GM19395 (cell line): Measurements from ENCODE around the gene THSD4.
"Not testable (repeated sequence)": the region's sequence is repeated elsewhere in the genome, so short reads cannot be mapped to it uniquely, and the experiment has no call there.

Source experiments
- ATAC-seq: cut with Tn5 transposase; IDR thresholded peaks from one replicate; pipeline ENCODE4 v1.9.1; 2021; ENCODE audit warnings: mild to moderate bottlenecking, moderate library complexity; ENCODE audit not compliant: unreplicated experiment

Gene THSD4

GRCh38 chr15:71252044-71252739 lies 136.9 kb downstream of the THSD4 start:
- no peak for ATAC-seq

- no peak for ATAC-seq
Observed at GRCh38 chr15:71252740-71253047, 137.4 kb downstream of the THSD4 start.

GRCh38 chr15:71254491-71254890 lies 139.2 kb downstream of the THSD4 start:
- no peak for ATAC-seq

- no peak for ATAC-seq
Observed at GRCh38 chr15:71256934-71257664, 141.8 kb downstream of the THSD4 start.

GRCh38 chr15:71259866-71260265 lies 144.6 kb downstream of the THSD4 start:
- no peak for ATAC-seq

GRCh38 chr15:71261418-71261817 lies 146.1 kb downstream of the THSD4 start:
- no peak for ATAC-seq

- ATAC-seq = no peak
Observed at GRCh38 chr15:71261909-71262308, 146.6 kb downstream of the THSD4 start.

- no peak for ATAC-seq
Observed at GRCh38 chr15:71262599-71262998, 147.3 kb downstream of the THSD4 start.

GRCh38 chr15:71265606-71266005 lies 150.3 kb downstream of the THSD4 start:
- not testable (repeated sequence) for ATAC-seq

GRCh38 chr15:71271327-71271726 lies 156.1 kb downstream of the THSD4 start:
- no peak for ATAC-seq

- no peak for ATAC-seq
Observed at GRCh38 chr15:71272932-71273331, 157.7 kb downstream of the THSD4 start.

GRCh38 chr15:71273731-71274447 lies 158.6 kb downstream of the THSD4 start:
- ATAC-seq = no peak

- no peak for ATAC-seq
Observed at GRCh38 chr15:71274448-71274798, 159.2 kb downstream of the THSD4 start.

GRCh38 chr15:71275098-71275497 lies 159.8 kb downstream of the THSD4 start:
- no peak for ATAC-seq

- no peak for ATAC-seq
Observed at GRCh38 chr15:71275566-71276335, 160.5 kb downstream of the THSD4 start.

GRCh38 chr15:71276336-71276665 lies 161.0 kb downstream of the THSD4 start:
- no peak for ATAC-seq

GRCh38 chr15:71278989-71279756 lies 163.9 kb downstream of the THSD4 start:
- ATAC-seq = no peak

- ATAC-seq = no peak
Observed at GRCh38 chr15:71279757-71280141, 164.5 kb downstream of the THSD4 start.

- no peak for ATAC-seq
Observed at GRCh38 chr15:71280206-71280605, 164.9 kb downstream of the THSD4 start.

- ATAC-seq = no peak
Observed at GRCh38 chr15:71281256-71281655, 166.0 kb downstream of the THSD4 start.

- no peak for ATAC-seq
Observed at GRCh38 chr15:71282076-71282475, 166.8 kb downstream of the THSD4 start.
